MCF 10A (cell line): ENCODE results near the gene FAM118B. TPM values are rescaled to one million over a fixed set of nuclear protein-coding genes. Genes with fewer than 3 reads are reported as not detected.

ENCODE experiments used
- BruUV-seq: library from RNA; stranded (reverse); fragments of 400-500 nt; replicated peaks from 2 replicates; lab custom pipeline; 2021; lab: Mats Ljungman, UMichigan
- CTCF ChIA-PET: fragments of 300-600 bp; sonication (Branson Sonifier 250); formaldehyde crosslinking; extraction: SDS; loops from one replicate; lab custom pipeline; 2021; ENCODE audit warnings: antibody characterized with exemption, inconsistent platforms; lab: Yijun Ruan, JAX
- POLR2A ChIA-PET: fragments of 300-600, 350-650 bp; sonication (Branson Sonifier 250); formaldehyde crosslinking; extraction: SDS; loops from one replicate; lab custom pipeline; 2020; ENCODE audit warnings: antibody characterized with exemption, inconsistent platforms; lab: Yijun Ruan, JAX
- DNase-seq: peaks from one replicate; pipeline ENCODE4 v3.0.0-alpha.2; 2018; ENCODE audit not compliant: unreplicated experiment
- H3K27ac Mint-ChIP-seq: one replicate; pipeline ENCODE4 v1.8.0; 2022; ENCODE audit warnings: mild to moderate bottlenecking, low read depth, mixed read lengths; ENCODE audit not compliant: unreplicated experiment
- H3K27me3 Mint-ChIP-seq: one replicate; pipeline ENCODE4 v1.8.0; 2022; ENCODE audit warnings: mixed read lengths; ENCODE audit not compliant: insufficient read depth, unreplicated experiment
- H3K36me3 Mint-ChIP-seq: one replicate; pipeline ENCODE4 v1.8.0; 2022; ENCODE audit warnings: mild to moderate bottlenecking, moderate library complexity, mixed read lengths; ENCODE audit not compliant: insufficient read depth, unreplicated experiment
- H3K4me1 Mint-ChIP-seq: one replicate; pipeline ENCODE4 v1.8.0; 2022; ENCODE audit warnings: mixed read lengths; ENCODE audit not compliant: insufficient read depth, unreplicated experiment
- H3K4me3 Mint-ChIP-seq: one replicate; pipeline ENCODE4 v1.8.0; 2022; ENCODE audit warnings: mild to moderate bottlenecking, moderate library complexity, mixed read lengths; ENCODE audit not compliant: unreplicated experiment
- H3K9me3 Mint-ChIP-seq: one replicate; pipeline ENCODE4 v1.8.0; 2022; ENCODE audit warnings: mixed read lengths; ENCODE audit not compliant: unreplicated experiment
- CTCF ChIP-seq: fragments of 200-600 bp; IDR thresholded peaks from one replicate; pipeline ENCODE4 v1.8.0; 2022; ENCODE audit warnings: antibody characterized with exemption, mild to moderate bottlenecking; ENCODE audit not compliant: unreplicated experiment
- intact Hi-C: fragments of 100-400 bp; cut with micrococcal nuclease; formaldehyde crosslinking; loops from 2 replicates; pipeline ENCODE4 v1.14.1; 2022
- total RNA-seq: library from RNA; stranded (reverse); gene quantifications from 2 replicates; pipeline ENCODE4 v1.2.3, GENCODE V29; 2022

Gene FAM118B
- total RNA-seq, 1 experiment from 2014 or later = 8.3 TPM

GRCh38 chr11:126256216-126256615 lies 44.6 kb downstream of the FAM118B start:
- ChIA-PET CTCF (interaction anchor here (0.7 to 1.2 kb wide), 3 partner anchors 9 to 55 kb away, joined by 3 read pairs; no protein-coding TSS in a partner anchor), POLR2A (interaction anchor here (2.0 kb wide), 1 partner anchor 12 kb away, joined by 4 read pairs; the partner anchor contains the start of gene SRPRA)

GRCh38 chr11:126257144-126257543 lies 45.6 kb downstream of the FAM118B start:
- Mint-ChIP-seq H3K9me3 (no peaks in the 10 kb centered on the region), H3K36me3 (peaks cover 33% of the 10 kb centered on the region), H3K27ac (no peak overlapping the region), H3K4me1 (peaks cover 5% of the 10 kb centered on the region), H3K4me3 (no peak overlapping the region), H3K27me3 (no peaks in the 10 kb centered on the region)
- CTCF ChIA-PET = interaction anchor here (0.6 to 0.7 kb wide), 2 partner anchors 10 to 347 kb away, joined by 3 read pairs; no protein-coding TSS in a partner anchor
- POLR2A ChIA-PET = no interaction called here
- DNase-seq = no peak
- no TSS peak for BruUV-seq
- TF ChIP-seq CTCF = no peak
- intact Hi-C loops = no loop called here

More at GRCh38 chr11:126256216-126256615, 44.6 kb downstream of the FAM118B start:
- H3K4me3 Mint-ChIP-seq = no peak overlapping the region
- intact Hi-C loops = no loop called here
- no peaks in the 10 kb centered on the region for H3K9me3 Mint-ChIP-seq
- no peak for DNase-seq
- peaks cover 27% of the 10 kb centered on the region for H3K36me3 Mint-ChIP-seq
- H3K27me3 Mint-ChIP-seq = no peaks in the 10 kb centered on the region
- H3K4me1 Mint-ChIP-seq = peaks cover 3% of the 10 kb centered on the region
- no peak for TF ChIP-seq CTCF
- H3K27ac Mint-ChIP-seq = no peak overlapping the region
- no TSS peak for BruUV-seq

- Mint-ChIP-seq H3K4me3 (no peak overlapping the region), H3K27ac (no peak overlapping the region), H3K36me3 (peaks cover 33% of the 10 kb centered on the region), H3K9me3 (no peaks in the 10 kb centered on the region), H3K27me3 (no peaks in the 10 kb centered on the region), H3K4me1 (peaks cover 5% of the 10 kb centered on the region)
- TF ChIP-seq CTCF = no peak
- intact Hi-C loops = no loop called here
- ChIA-PET POLR2A (interaction anchor here (3.1 kb wide), 1 partner anchor 11 kb away, joined by 13 read pairs; the partner anchor contains the start of genes FOXRED1 and SRPRA), CTCF (interaction anchor here (0.6 kb wide), 1 partner anchor 33 kb away, joined by 4 read pairs; no protein-coding TSS in a partner anchor)
- peak; percentile 26 for DNase-seq
- no TSS peak for BruUV-seq
Measured at GRCh38 chr11:126257764-126258163, 46.2 kb downstream of the FAM118B start.

- intact Hi-C loops = no loop called here
- POLR2A ChIA-PET = no interaction called here
Measured at GRCh38 chr11:126262216-126262615, 50.6 kb downstream of the FAM118B start.

More at GRCh38 chr11:126262216-126262615, 50.6 kb downstream of the FAM118B start:
- H3K27ac Mint-ChIP-seq = no peak overlapping the region
- H3K4me3 Mint-ChIP-seq = no peak overlapping the region
- H3K4me1 Mint-ChIP-seq = peaks cover 5% of the 10 kb centered on the region
- no TSS peak for BruUV-seq
- H3K36me3 Mint-ChIP-seq = peaks cover 61% of the 10 kb centered on the region
- DNase-seq = no peak
- H3K9me3 Mint-ChIP-seq = no peaks in the 10 kb centered on the region
- no peak for TF ChIP-seq CTCF
- CTCF ChIA-PET = interaction anchor here (0.7 kb wide), 1 partner anchor 538 kb away, joined by 3 read pairs; no protein-coding TSS in a partner anchor
- H3K27me3 Mint-ChIP-seq = no peaks in the 10 kb centered on the region
